IPS-NIHi11 (cell line): ENCODE measurements around the gene GJA3.
"Not testable (repeated sequence)": the region's sequence is repeated elsewhere in the genome, so short reads cannot be mapped to it uniquely, and the experiment has no call there.

Source experiments
- DNase-seq: peaks from one replicate; pipeline ENCODE4 v3.0.0; 2012; ENCODE audit warnings: mixed read lengths, low spot score

GJA3 gene

DNA sequence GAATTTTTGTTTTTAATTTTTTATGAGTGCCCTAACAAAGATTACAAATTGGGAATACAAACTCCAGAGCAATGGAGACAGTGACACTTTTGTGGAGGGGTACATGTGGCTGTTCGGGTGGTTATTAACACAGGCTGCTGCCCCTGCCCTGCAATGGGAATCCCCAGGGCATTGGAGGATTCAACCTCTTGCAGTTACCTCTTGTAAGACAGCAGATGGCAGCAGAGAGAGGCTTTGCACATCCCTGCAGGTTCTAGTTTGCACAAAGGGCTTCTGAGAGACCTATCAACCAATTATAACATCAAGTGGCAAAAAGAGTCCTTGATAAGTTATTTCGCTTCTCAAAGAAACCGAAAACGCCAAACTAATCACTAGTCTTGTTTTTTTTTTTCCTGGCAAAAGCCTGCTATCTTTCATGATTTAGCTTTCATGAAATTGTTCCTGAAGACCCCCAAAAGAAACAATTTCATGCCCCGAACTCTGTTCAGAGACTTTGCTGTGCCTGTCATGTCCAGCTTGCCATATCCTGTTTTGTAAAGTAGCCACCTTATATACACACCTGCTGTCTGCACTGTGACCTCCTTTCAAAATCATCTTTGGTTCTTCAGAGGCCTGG is 21.5 kb upstream of the GJA3 start:
- DNase-seq = peak; percentile 85

DNA sequence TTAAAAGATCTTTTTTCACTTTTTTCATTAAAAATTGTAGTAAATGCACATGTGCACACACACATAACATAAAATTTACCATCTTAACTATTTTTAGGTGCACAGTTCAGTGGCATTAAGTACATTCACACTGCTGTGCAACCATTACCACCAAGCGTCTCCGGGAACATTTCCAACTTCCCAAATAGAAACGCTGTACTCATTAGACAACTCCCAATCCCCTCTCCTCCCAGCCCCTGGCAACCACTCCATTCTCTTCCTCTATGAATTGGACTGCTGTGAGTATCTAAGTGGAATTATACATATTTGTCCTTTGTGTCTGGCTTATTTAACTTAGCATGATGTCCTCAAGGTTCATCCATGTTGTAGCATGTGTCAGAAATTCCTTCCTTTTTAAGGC is 20.3 kb upstream of the GJA3 start:
- DNase-seq = no peak

DNA sequence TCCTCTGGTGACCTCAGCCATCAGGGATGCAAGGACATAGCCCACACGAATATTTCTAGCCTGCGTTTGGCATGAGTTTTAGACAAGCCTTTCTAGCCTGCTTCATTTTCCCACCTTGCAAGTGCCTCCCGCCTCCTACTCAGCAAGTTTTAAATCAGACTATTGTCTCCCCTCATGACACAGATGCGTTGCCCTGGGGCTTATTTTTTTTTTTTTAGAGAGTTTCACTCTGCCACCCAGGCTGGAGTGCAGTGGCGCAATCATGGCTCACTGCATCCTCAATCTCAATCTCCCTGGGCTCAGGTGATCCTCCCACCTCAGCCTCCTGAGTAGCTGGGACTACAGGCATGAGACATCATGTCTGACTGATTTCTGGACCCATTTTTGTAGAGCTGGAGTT is 17.3 kb upstream of the GJA3 start:
- DNase-seq = no peak

- DNase-seq = no peak
Observed at GRCh38 chr13:20177049-20177831, 16.4 kb upstream of the GJA3 start.

- DNase-seq = no peak
Observed at GRCh38 chr13:20175907-20176652, 15.2 kb upstream of the GJA3 start.

GRCh38 chr13:20175406-20175794 is 14.5 kb upstream of the GJA3 start:
- no peak for DNase-seq

DNA sequence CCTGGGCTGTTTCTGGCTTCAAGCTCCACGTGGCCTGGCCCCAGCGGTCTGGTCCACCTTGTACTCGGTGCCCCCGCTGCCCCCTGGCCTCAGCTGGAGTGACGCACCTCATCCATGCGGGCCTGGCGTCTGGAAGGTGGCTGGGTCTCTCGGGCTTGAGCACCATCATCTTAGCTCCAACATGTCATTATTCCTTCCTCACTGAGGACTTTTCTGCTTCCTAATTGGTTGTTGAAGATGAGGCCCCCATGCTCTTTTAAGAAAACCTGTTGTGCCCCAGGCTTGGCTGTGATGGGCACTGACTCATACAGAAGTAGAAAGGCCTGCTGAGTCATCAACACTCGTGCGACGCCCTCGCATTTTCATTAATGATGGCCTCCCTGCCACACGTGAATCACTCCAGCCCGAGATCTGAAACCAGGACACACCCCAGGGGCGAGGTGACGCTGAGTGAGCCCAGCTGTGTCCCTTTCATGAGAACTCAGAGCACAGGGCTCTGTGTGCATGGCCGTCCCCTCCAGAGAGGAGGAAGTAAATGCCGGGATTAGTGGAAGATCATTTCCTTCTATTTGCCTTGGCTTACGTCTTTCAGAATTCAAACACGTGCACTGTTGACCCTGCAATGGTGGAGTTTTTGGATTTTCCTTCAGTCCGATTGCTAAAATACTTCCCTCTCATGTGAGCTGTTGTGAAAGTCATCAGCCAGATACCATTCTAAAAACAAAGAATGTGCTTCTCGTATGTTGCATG is 14.0 kb upstream of the GJA3 start:
- DNase-seq = peak; percentile 50

DNA sequence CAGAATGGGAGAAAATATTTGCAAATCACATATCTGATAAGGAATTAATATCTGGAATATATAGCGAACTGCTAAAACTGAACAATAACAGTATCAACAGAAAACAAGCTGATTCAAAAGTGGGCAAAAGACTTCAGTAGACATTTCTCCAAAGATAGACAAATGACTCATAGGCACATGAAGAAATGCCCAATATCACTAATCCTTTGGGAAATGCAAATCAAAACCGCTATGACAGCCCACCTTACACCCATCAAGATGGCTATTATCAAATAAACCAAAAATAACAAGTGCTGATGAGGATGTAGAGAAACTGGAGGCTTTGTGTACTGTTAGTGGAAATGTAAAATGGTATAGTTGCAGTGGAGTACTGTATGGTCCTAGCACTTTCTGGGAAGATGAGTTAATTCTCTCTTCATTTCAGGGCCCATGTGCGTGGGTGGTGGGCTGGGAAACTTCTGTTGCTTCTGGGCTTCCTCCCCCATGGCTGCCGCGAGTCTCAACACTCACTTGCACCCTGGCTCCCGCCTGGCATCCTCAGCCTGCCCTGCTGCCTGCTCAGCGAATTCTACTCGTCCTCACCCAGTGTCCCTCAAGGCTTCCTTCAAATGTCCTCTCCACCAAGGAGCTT is 12.4 kb upstream of the GJA3 start:
- DNase-seq = no peak

- DNase-seq = no peak
Observed at GRCh38 chr13:20171364-20171763, 10.5 kb upstream of the GJA3 start.

DNA sequence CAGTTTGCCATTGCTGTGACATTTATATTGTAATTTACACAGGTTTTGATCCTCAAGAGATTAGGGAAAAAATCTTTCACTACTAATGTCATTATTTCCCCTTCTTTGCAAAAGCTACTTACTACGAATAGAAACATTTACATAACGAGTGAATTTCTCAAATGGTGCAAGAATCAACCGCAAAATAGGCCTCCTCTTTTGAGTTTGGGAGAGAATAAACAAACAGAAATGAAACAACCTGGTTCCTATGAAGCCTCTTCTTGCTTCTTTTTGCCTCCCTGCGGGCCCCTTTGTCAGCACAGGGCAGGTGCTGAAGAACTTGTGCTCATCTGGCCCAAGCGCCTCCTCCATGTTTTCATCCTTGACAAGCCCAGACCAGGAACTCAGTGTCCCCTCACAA is 10.1 kb upstream of the GJA3 start:
- DNase-seq = no peak

GRCh38 chr13:20168396-20168795 is 7.5 kb upstream of the GJA3 start:
- no peak for DNase-seq

DNA sequence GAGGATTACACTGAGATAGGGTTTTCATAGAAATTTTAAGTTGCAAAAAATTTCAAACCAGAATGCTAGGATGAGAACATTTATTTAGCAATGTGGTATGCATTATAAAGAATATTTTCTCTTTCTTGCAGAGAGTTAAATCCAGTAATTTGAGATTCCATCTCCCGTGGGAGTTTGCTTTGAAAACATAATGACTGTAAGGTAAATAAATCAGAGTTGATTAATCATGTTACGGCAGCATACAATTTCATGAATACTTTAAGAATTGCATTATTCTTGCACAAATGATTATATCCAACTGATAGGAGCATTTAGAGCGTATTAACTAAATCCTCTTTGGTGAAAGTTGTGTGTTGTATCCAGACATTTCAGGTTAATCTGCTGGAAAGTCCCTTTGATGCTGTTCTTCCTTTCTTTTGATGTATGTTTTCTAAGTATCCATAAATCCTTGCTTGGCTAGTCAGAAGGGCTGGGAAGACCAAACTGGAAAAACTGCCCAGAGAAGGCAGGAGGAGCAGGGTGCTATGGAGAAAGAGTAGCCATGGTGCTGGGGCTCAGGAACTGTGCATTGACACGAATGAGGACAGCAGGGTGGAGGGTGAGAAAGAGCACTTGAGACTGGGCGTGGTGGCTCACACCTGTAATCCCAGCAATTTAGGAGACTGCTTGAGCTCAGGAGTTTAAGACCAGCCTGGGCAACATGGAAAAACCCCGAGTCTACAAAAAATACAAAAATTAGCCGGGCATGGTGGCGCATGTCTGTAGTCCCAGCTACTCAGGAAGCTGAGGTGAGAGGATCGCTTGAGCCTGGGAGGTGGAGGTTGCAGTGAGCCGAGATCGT is 4.8 kb upstream of the GJA3 start:
- DNase-seq = no peak

DNA sequence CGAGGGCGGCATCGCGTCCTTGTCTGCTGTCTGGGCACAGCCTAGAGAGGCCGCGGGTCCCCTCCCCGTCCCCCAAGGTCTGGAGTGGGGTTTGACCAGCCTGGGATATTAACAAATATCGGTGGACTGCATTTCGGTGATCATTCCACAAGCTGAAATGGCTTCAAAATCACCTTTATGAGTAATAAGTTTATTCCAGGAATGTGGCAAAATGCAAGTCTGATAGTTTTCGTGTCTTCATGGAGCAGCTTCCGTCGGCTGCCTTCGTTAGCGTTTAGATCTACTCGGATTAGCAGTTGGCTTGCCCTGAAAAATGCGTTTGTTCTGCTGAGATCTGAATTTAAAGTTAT is 1.1 kb upstream of the GJA3 start:
- no peak for DNase-seq

DNA sequence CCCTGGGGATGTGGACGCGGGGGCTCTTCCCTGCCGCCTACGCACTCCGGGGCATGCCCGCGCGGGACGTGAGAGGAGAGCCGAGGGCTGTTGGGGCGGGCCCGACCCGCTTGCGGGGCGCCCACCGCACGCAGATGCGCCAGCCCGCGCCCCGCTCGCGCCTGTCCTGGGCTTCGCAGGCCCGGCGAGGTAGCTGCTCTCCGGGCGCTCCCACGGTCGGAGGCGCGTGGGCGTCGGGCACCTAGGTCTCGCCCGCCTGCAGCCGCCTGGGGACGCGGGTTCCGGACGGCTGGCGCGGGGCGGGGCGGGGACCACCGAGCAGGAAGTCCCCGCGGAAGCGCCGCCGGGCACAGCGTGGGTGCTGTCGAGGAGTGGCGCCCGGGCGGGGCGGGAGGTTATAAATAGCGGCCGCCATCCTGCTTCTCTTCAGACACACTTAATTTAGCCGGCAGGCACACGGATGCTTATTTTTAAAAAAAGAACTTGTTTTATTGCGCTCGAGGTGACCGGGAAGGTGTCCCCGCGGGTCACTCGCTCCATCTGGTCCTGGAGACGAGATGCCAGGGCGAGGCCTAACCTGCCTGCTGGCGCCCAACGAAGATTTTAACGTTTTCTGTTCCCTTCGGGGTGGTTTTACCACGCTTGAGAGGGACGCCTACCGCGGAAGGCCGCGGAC is 561 bp upstream of the GJA3 start:
- no peak for DNase-seq

GRCh38 chr13:20159646-20160305 is 1.1 kb downstream of the GJA3 start:
- no peak for DNase-seq

- no peak for DNase-seq
Observed at GRCh38 chr13:20157151-20157796, 3.6 kb downstream of the GJA3 start.

GRCh38 chr13:20156702-20157101 is 4.2 kb downstream of the GJA3 start:
- no peak for DNase-seq

- DNase-seq = not testable (repeated sequence)
Observed at GRCh38 chr13:20153290-20153689, 7.6 kb downstream of the GJA3 start.

- DNase-seq = no peak
Observed at GRCh38 chr13:20151612-20152011, 9.2 kb downstream of the GJA3 start.

DNA sequence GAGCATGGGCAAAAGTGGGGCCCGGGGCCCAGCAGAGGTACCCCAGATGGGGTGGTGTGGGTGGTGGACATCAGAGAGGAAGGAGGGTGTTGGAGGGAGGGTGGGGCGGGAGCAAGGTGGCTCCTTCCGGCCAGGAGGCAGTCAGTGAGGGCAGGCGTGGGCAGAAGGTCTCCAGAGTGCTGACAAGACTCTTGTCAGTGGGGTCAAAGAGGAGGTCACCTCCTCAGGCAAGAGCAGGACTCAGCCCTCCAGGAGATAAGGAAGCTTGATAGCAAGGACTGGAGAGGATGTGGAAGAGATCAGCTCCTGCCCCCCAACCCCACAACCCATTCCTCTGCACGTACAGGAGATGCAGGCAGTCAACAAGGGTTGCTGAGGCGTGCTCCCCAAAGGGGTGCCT is 9.8 kb downstream of the GJA3 start:
- no peak for DNase-seq
